Right ventricle myocardium inferior (tissue), 1 donor: ENCODE results near the gene MYMX. TPM values are rescaled to one million over a fixed set of nuclear protein-coding genes. Genes with fewer than 3 reads are reported as not detected.
A peak's percentile ranks its signal among the peaks of the same experiment; 100 is the strongest.

Source experiments
- ATAC-seq: fragments of 200-7000 bp; cut with Tn5 transposase; one replicate; pipeline ENCODE4 v1.9.1; 2020; ENCODE audit warnings: mild to moderate bottlenecking, moderate library complexity
- DNase-seq: peaks from one replicate; pipeline ENCODE4 v3.0.0; 2021; ENCODE audit errors: missing footprints
- intact Hi-C: fragments of 100-400 bp; cut with DNase I; formaldehyde crosslinking; loops from one replicate; pipeline ENCODE4 v1.11.0; 2022
- total RNA-seq: library from RNA; stranded (reverse); fragmentation: NEBNext Ultra II Directional; extraction: Animal tissue kit (Norgen Biotek cat#: 25700); gene quantifications from one replicate; pipeline ENCODE4 v1.2.1, GENCODE V29; 2021
- donor health status: DM: no; HTN: yes; CAD: no; lungs with severe emphysema.

MYMX gene
- total RNA-seq, 1 donor from 2014 or later = not detected

DNA sequence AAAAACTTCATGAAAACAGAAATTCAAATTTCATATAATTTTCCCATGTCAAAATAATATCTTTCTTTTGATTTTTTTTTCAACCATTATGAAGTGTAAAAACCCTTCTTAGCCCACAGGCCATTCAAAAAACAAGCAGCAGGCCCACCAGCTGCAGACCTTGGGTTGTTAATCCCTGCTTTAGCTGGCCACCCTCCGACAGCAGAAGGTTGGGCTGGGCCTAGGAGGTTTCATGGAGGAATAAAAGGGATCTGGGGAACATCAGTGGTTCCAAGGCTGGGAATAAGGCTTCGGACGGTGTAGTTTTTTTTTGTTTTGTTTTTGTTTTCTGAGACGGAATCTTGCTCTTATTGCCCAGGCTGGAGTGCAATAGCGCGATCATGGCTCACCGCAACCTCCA is 26.6 kb downstream of the MYMX start:
- ATAC-seq (no peak), DNase-seq (no peak)
- intact Hi-C loops = no loop called here

DNA sequence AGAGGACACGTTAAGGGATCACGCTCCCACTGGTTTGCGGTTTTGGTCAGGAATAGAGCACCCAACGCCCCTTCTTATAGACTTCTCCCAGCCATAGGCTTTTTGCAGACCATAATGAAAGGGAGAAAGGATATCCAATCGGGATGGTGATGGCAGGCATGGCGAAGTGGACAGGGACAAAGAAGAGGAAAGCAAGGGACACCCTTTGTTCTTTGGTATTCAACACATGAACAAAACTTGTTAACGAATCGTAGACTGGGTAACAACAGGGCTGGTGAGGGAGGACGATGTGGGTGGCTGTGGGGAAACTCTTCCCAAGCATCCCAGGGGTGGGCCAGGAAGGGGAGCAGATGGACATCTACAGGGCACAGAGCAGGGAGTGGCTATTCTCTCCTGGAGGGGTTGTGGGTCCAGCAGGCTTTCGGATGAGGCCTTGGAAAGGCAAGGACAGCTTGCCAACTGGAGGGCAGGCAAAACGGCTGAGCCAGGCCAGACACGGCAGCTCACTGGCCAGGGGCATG is 28.7 kb downstream of the MYMX start:
- ATAC-seq (no peak), DNase-seq (no peak)
- intact Hi-C loops = loop anchor here (5.0 kb wide), 1 partner anchor 143 kb away; no protein-coding TSS in a partner anchor

DNA sequence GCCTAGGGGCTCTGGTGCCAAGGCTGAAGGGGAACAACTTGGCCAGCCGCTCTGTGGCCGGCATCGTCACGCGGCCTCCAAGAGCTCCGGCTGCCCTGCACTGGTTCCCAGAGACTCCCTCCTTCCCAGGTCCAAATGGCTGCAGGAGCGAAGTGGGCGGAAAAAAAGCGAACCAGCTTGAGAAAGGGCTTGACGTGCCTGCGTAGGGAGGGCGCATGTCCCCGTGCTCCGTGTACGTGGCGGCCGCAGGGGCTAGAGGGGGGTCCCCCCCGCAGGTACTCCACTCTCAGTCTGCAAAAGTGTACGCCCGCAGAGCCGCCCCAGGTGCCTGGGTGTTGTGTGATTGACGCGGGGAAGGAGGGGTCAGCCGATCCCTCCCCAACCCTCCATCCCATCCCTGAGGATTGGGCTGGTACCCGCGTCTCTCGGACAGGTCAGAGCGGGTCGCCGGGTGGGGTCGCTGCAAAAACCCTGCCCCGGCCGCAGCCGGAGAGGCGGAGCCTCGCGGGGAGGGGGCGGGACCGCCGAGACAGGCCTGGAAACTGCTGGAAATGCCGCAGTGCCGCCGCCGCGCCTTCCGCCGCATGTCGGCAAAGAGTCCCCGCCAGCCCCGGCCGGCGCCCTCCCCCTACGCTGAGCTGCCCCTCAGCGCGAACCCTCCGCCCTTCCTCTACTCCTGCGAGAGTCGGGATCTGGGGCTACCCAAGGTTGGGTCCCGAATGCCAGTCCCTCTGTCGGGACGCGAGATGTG is 29.4 kb downstream of the MYMX start:
- peak; percentile 94 for DNase-seq
- intact Hi-C loops = loop anchor here (5.0 kb wide), 1 partner anchor 144 kb away; no protein-coding TSS in a partner anchor
- peak; percentile 89 for ATAC-seq

DNA sequence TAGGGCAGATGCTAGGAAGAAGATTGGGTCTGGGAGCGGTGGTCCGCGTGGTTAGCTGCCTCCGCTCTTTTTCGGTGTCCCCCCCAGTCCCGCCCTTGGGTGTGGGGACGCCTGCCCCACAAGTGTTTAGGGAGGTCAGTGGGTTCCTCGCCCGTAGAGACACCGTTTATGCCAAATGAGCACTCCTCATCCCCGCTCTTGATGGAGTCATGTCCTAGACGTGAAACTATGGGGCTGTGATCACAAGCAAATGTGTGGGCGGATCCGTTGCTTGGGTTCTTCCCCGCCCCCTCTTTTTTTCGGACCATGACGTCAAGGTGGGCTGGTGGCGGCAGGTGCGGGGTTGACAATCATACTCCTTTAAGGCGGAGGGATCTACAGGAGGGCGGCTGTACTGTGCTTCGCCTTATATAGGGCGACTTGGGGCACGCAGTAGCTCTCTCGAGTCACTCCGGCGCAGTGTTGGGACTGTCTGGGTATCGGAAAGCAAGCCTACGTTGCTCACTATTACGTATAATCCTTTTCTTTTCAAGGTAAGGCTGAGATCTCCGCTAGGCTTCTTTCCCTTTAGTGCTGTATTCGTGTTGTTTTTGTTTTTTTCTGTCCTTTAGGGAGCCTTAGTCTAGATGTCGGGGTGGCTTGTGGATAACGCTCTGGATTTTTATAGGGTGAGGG is 30.1 kb downstream of the MYMX start, which contains the start of gene HSP90AB1:
Gene HSP90AB1 (plus strand): TSS at position 439 of the 675 bp plus-strand sequence. CDS start 1,529 bp downstream, outside the sequence.
- DNase-seq = peak; percentile 94
- intact Hi-C loops = loop anchor here (5.0 kb wide), 1 partner anchor 144 kb away; no protein-coding TSS in a partner anchor
- ATAC-seq = peak; percentile 94

DNA sequence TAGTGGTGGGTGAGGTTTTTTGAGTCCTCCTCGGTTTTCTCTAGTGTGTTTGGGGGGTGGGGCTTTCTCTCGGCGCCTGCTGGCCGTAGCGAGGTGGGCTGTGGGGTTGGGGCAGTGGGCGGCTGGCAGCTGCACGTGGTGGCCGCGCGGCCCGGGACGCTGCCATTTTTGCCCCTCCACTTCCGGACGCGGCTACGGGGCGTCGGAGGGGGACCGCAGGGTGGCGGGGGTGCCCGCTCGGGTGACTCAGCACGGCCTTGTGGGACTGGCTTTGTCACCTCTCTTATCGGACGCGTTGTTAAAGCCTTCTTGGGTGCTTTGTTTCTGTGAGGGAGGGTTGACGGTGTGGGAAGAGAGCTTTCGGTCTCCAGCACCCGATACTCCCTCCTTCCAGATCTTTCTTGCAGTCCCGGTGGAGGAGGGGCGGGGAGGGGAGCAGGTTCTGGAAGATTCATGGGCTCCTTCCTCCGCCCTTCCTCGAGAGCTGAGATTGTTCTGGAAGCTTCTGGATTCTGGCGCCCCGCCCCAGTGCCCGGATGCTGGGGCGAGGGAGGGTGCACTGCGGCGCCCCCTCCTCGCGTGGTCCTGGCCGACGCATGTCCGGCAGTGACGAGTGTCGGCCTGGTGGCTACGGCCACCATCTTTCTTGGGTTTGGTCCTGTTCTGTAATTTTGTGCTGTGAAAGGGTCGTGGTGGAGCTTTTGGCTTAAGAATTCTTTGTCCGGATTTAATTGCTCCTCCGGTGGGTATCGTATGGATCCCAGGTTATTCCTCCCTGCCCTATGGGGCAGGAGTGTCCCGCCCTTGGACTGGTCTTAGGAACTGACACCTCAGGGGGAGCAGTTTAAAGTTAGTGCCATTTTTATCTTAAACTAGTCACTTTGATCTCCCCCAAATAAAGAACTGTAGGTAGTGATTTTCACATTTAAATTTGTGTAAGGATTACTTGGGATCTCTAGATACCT is 30.9 kb downstream of the MYMX start:
- intact Hi-C loops = loop anchor here (5.0 kb wide), 1 partner anchor 145 kb away; no protein-coding TSS in a partner anchor
- ATAC-seq (peak; percentile 14), DNase-seq (peak; percentile 81)

DNA sequence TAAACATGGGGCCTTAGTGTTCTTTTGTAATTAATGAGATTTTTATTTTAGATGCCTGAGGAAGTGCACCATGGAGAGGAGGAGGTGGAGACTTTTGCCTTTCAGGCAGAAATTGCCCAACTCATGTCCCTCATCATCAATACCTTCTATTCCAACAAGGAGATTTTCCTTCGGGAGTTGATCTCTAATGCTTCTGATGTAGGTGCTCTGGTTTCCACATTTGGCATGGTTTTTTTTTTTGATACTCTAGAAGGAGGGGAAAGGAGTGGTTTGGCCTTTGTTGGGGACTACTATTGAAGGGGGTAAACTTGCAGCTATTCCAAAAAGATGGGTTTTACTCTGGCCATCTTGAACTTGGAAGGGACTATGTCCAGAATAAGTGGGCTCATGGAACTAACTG is 31.9 kb downstream of the MYMX start:
- ATAC-seq (no peak), DNase-seq (no peak)
- intact Hi-C loops = loop anchor here (5.0 kb wide), 1 partner anchor 146 kb away; no protein-coding TSS in a partner anchor

DNA sequence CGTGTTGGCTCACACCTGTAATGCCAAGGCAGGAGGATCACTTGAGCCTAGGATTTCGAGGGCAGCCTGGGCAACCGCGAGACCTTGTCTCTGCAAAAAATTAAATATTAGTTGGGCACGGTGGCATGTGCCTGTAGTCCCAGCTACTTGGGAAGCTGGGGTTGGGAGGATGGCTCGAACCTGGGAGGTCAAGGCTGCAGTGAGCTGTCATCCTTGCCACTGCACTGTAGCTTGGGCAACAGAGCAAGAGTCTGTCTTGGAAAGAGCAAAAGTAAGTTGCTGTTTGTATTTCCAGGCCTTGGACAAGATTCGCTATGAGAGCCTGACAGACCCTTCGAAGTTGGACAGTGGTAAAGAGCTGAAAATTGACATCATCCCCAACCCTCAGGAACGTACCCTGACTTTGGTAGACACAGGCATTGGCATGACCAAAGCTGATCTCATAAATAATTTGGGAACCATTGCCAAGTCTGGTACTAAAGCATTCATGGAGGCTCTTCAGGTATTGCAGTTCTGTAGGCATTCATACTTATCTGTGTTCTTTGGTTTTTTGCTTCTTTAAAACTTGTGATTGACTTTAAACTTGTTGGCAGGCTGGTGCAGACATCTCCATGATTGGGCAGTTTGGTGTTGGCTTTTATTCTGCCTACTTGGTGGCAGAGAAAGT is 32.5 kb downstream of the MYMX start:
- DNase-seq (no peak), ATAC-seq (no peak)
- intact Hi-C loops = loop anchor here (5.0 kb wide), 1 partner anchor 147 kb away; no protein-coding TSS in a partner anchor

DNA sequence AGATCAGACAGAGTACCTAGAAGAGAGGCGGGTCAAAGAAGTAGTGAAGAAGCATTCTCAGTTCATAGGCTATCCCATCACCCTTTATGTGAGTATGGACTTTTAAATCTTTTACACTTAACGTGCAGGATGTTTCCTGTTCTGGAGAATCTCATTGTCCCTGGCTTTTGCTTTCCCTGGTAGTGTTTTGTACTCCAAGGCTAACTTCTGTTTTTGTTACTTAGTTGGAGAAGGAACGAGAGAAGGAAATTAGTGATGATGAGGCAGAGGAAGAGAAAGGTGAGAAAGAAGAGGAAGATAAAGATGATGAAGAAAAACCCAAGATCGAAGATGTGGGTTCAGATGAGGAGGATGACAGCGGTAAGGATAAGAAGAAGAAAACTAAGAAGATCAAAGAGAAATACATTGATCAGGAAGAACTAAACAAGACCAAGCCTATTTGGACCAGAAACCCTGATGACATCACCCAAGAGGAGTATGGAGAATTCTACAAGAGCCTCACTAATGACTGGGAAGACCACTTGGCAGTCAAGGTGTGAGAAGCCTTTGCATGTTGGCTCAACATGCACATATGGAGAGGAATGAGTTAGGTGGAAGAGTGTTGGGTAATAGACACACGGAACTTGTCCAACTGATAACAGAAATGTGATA is 33.5 kb downstream of the MYMX start:
- intact Hi-C loops = no loop called here
- no peak for DNase-seq
- no peak for ATAC-seq

DNA sequence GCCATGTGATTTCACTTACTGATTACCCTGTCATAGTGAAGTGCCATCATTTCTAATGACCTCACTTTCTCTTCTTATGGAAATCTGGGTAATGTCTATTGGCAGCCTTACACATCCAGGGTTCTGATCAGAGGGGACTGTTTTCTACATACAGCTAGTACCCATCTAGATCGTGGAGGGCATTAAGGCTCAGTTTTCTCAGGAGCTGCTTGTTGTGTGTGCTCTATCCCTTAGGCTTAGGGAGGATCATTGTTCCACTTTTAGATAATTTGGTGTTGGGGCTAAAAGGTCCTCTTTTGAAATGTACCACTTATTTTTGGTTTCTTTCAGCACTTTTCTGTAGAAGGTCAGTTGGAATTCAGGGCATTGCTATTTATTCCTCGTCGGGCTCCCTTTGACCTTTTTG is 34.0 kb downstream of the MYMX start:
- ATAC-seq = no peak
- intact Hi-C loops = no loop called here
- no peak for DNase-seq

DNA sequence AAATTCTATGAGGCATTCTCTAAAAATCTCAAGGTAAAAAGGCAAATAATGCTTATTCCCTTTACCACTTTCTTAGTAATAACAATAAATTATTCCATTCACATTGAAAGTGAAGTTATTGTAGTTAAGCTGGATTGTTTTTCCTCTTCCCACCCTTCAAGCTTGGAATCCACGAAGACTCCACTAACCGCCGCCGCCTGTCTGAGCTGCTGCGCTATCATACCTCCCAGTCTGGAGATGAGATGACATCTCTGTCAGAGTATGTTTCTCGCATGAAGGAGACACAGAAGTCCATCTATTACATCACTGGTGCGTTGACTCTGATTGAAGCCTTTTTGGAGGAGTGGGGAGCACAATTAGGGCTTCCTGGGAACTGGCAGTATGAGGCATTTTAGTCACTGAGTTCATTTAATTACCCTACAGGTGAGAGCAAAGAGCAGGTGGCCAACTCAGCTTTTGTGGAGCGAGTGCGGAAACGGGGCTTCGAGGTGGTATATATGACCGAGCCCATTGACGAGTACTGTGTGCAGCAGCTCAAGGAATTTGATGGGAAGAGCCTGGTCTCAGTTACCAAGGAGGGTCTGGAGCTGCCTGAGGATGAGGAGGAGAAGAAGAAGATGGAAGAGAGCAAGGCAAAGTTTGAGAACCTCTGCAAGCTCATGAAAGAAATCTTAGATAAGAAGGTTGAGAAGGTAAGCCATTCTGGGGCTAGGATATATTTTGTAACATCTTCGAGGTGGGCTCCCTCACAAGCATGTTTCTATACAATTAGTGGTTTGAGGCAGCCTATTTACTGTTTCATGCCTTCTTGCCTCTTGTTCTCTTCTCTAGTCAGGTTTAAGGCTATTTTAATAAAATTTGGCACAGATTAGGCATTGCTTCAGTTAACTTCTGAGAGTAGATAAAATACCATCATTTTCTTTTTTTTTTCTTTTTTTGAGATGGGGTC is 35.1 kb downstream of the MYMX start:
- intact Hi-C loops = no loop called here
- DNase-seq (no peak), ATAC-seq (no peak)

DNA sequence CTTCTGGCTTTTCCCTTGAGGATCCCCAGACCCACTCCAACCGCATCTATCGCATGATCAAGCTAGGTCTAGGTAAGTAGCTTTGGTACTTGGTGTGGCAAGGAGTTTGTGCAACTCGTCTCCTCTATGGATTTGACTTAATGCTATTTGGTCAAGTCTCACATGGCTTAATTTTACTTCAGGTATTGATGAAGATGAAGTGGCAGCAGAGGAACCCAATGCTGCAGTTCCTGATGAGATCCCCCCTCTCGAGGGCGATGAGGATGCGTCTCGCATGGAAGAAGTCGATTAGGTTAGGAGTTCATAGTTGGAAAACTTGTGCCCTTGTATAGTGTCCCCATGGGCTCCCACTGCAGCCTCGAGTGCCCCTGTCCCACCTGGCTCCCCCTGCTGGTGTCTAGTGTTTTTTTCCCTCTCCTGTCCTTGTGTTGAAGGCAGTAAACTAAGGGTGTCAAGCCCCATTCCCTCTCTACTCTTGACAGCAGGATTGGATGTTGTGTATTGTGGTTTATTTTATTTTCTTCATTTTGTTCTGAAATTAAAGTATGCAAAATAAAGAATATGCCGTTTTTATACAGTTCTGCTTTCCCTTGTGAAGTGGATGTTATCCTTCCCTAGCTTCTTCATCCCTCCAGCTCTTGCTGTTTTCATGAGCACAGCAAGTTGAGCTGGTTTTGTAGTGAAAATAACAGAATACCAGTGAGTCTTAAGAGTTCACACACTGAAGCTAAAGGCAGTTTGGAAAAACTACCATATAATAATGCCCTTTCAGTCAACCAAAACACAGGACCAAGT is 36.8 kb downstream of the MYMX start:
- no peak for ATAC-seq
- intact Hi-C loops = no loop called here
- DNase-seq = no peak

DNA sequence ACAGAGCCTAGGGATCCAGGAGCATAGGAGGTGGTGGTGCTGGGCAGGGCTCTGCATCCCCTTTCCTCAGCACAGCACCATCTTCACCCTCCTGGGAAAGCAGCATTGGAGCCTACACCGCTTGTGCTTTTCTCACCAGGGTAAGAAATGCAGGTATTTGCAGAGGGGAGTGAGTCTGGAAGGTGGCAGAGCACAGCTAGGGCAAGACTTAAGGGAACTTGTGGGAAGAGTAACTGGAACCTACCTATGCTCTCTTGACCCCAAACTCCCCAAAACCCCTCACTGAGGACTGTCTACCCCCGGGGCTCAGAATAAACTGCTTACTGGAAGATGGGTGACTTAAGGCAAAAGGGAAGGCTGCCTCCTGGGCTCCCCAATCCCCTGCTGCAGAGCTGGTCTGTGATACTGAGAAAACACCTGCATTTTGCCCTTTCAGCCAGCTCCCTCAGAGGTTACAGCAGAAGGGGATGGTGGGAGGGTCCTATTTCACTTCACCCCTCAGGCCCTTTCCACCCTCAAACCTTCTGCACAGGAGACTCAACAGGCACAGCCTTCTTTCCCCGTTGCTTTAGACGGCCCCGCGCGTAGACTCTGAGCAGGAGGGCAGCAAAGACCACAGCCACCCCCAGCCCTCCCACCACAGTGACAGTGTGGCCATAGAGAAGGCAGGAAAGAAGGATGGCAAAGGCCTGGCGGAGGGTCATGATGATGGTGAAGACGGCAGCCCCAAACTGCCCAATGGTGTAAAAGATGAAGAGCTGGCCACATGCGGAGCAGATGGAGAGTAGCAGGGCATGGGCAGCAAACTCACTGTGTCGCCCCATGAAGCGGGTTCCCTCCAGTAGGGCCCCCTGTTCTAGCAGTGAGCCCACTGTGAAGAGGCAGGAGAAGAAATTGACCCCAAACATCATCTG is 37.7 kb downstream of the MYMX start:
- no peak for DNase-seq
- intact Hi-C loops = no loop called here
- ATAC-seq = no peak

DNA sequence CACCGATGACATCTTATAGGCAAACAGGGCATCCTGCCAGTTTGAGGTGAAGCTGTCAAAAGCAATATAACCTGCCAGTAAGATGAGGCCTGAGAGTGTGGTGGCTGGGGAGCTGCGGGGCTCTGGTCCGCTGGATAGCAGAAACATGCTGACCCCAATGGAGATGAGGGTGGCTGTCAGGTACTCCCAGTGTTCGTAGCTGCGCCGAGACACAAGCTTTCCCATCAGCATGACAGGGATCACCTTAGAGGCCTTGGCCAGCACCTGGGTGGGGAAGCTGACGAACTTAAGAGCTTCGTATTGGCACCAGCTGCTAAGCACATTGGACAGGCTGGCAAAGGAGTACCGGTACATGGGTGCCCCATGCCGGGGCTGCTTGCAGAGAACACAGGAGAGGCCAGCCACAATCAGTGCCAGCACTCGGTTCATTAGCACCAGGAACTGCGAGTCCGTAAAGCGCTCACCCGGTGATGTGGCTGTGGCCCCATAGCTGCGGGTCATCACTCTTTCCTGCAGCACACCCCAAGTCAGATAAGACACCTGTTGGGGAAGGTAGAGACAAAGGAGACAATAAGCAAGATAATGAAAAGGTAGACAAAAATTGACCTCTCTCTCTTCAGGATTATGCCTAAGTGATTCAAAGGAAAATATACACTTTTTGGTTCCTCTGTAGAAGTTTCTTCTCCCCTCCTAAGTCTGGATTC is 38.5 kb downstream of the MYMX start:
- no peak for DNase-seq
- ATAC-seq = no peak
- intact Hi-C loops = no loop called here
